HepG2 (cell line): Measurements from ENCODE around the gene CASTOR1. TPM values are rescaled to one million over a fixed set of nuclear protein-coding genes. Genes with fewer than 3 reads are reported as not detected.

Experiments used
- CREB1 ChIP-seq, 2 experiments: fragments of 450-650 bp in 1 of 2; IDR thresholded peaks; 2 replicates each; pipeline ENCODE4 v1.6.1; 2016 to 2017; ENCODE audit warnings: control low read depth in 1 of 2, mild to moderate bottlenecking in 1 of 2, missing compliant biosample characterization in 1 of 2, missing genetic modification characterization in 1 of 2
- HNRNPL ChIP-seq: fragments of 200-400 bp; formaldehyde crosslinking; IDR thresholded peaks from 2 replicates; pipeline ENCODE4 v1.6.1; 2017; ENCODE audit warnings: mild to moderate bottlenecking, low read depth, low read length
- KDM1A ChIP-seq: IDR thresholded peaks from 2 replicates; pipeline ENCODE4 v1.6.1; 2016; ENCODE audit warnings: missing compliant biosample characterization
- NR3C1 ChIP-seq: sonication (generic); formaldehyde crosslinking; IDR thresholded peaks from 2 replicates; pipeline ENCODE4 v1.4.0; 2020; ENCODE audit warnings: missing genetic modification reagents
- SIX1 ChIP-seq: sonication (generic); formaldehyde crosslinking; IDR thresholded peaks from 2 replicates; pipeline ENCODE4 v1.4.0; 2020; ENCODE audit warnings: missing genetic modification reagents, borderline replicate concordance
- SP4 ChIP-seq: sonication (generic); formaldehyde crosslinking; IDR thresholded peaks from 2 replicates; pipeline ENCODE4 v1.8.1; 2023; ENCODE audit warnings: mild to moderate bottlenecking, missing genetic modification reagents
- ZNF207 ChIP-seq: fragments of 450-650 bp; IDR thresholded peaks from 2 replicates; pipeline ENCODE4 v1.6.1; 2016; ENCODE audit warnings: antibody characterized with exemption, borderline replicate concordance
- ZNF674 ChIP-seq: sonication (generic); formaldehyde crosslinking; IDR thresholded peaks from 2 replicates; pipeline ENCODE4 v1.5.0; 2020; ENCODE audit warnings: low read depth, mild to moderate bottlenecking, missing genetic modification reagents
- ZNF790 ChIP-seq: sonication (generic); formaldehyde crosslinking; IDR thresholded peaks from 2 replicates; pipeline ENCODE4 v1.8.0; 2022; ENCODE audit warnings: missing genetic modification reagents, mild to moderate bottlenecking, borderline replicate concordance
- polyA plus RNA-seq, 8 experiments: library from polyadenylated mRNA; depleted of rRNA in 3 of 8; stranded (reverse) in 7 of 8; unstranded in 1 of 8; fragments of >200 nt; fragmentation: Illumina TruSeq in 4 of 8; extraction: Trizol in 4 of 8; gene quantifications; 2 replicates each; pipeline versions ENCODE4 v1.2.1 to v1.2.3, GENCODE V29; 2011 to 2016; ENCODE audit warnings: low read depth in 4 of 8, missing spikeins in 1 of 8, mixed read lengths in 1 of 8; ENCODE audit not compliant: insufficient read depth in 1 of 8
- total RNA-seq, 5 experiments: library from RNA; depleted of rRNA; stranded (reverse); fragments of >200 nt; fragmentation: Illumina TruSeq; extraction: Trizol; gene quantifications; 2 replicates each; pipeline ENCODE4 v1.2.3, GENCODE V29; 2016; ENCODE audit warnings: low read depth in 1 of 5
- TF ChIP-seq, protein P1 (sequence below): sonication (generic); formaldehyde crosslinking; conservative IDR thresholded peaks from 2 replicates; pipeline ENCODE4 v1.4.0; 2020; ENCODE audit warnings: missing genetic modification reagents
- TF ChIP-seq, protein P2 (sequence below): sonication (generic); formaldehyde crosslinking; IDR thresholded peaks from 2 replicates; pipeline ENCODE4 v1.4.0; 2020; ENCODE audit warnings: missing genetic modification reagents
- TF ChIP-seq, protein P3 (sequence below): sonication (generic); formaldehyde crosslinking; IDR thresholded peaks from 2 replicates; pipeline ENCODE4 v1.5.1; 2020; ENCODE audit warnings: missing genetic modification reagents, mild to moderate bottlenecking, borderline replicate concordance
- TF ChIP-seq, protein P4 (sequence below): sonication (generic); formaldehyde crosslinking; IDR thresholded peaks from 2 replicates; pipeline ENCODE4 v1.4.0; 2020; ENCODE audit warnings: missing genetic modification reagents, mild to moderate bottlenecking, borderline replicate concordance

The CASTOR1 gene
- total and polyA plus RNA-seq, 2 of the 13 experiments (the other 11 are each of a cell fraction or from before 2014, with no cell fraction given), result 2.6 to 4.4 TPM

DNA sequence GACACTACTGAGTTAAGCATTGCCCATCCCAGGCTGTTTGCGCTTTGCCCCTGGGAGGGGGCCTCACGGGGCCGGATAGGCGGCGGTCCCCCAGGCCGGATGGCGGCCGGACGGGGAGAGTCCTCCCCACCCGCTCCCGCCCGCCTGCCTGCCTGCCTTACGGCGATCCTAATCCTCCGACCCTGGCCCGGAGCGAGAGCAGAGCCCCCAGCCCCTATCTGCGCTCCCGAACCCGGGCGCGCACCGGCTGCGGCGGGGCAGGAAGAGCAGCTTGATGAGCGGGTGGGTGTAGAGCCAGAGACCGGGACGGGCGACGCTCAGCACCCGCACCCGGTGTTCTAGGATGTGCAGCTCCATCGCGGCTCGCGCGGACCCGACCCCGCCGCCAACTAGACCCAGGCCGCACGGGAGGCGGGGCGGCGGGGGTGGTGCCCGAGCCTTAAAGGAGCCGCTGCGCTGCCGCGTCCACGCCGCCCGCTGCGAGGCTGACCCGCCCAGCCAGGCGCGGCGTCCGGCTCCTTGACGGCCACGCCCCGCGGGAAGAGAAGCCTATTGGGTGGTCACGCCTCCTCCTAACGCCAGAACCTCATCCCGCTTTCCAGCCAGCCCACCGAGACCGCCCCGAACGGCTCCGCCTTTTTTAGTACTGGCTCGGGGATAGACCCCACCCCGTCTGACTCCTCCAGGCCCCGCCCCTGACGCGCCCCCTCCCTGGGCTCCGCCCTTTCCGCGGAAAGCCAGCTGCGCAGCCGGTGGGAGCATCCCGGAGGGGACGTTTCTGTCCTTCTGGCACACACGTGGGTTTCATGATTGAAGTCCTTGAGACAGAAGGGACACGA is at the start of gene CASTOR1 (continued):
- TF ChIP-seq, protein P1, sequence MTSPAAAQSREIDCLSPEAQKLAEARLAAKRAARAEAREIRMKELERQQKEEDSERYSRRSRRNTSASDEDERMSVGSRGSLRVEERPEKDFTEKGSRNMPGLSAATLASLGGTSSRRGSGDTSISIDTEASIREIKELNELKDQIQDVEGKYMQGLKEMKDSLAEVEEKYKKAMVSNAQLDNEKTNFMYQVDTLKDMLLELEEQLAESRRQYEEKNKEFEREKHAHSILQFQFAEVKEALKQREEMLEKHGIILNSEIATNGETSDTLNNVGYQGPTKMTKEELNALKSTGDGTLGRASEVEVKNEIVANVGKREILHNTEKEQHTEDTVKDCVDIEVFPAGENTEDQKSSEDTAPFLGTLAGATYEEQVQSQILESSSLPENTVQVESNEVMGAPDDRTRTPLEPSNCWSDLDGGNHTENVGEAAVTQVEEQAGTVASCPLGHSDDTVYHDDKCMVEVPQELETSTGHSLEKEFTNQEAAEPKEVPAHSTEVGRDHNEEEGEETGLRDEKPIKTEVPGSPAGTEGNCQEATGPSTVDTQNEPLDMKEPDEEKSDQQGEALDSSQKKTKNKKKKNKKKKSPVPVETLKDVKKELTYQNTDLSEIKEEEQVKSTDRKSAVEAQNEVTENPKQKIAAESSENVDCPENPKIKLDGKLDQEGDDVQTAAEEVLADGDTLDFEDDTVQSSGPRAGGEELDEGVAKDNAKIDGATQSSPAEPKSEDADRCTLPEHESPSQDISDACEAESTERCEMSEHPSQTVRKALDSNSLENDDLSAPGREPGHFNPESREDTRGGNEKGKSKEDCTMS (CRISPR knock-in tag), result no peak
- TF ChIP-seq CREB1 (IDR thresholded peaks at IDR 0.05) (0 out of 2 replicates have a peak, but pooled peaks have one; percentile 16), CREB1 (CRISPR knock-in tag; IDR thresholded peaks at IDR 0.05) (no peak), SP4 (CRISPR knock-in tag) (peak; percentile 92), ZNF674 (CRISPR knock-in tag) (no peak), KDM1A (no peak), SIX1 (CRISPR knock-in tag) (no peak), ZNF207 (no peak), HNRNPL (no peak), ZNF790 (no peak), NR3C1 (CRISPR knock-in tag) (no peak)
- TF ChIP-seq, protein P2, sequence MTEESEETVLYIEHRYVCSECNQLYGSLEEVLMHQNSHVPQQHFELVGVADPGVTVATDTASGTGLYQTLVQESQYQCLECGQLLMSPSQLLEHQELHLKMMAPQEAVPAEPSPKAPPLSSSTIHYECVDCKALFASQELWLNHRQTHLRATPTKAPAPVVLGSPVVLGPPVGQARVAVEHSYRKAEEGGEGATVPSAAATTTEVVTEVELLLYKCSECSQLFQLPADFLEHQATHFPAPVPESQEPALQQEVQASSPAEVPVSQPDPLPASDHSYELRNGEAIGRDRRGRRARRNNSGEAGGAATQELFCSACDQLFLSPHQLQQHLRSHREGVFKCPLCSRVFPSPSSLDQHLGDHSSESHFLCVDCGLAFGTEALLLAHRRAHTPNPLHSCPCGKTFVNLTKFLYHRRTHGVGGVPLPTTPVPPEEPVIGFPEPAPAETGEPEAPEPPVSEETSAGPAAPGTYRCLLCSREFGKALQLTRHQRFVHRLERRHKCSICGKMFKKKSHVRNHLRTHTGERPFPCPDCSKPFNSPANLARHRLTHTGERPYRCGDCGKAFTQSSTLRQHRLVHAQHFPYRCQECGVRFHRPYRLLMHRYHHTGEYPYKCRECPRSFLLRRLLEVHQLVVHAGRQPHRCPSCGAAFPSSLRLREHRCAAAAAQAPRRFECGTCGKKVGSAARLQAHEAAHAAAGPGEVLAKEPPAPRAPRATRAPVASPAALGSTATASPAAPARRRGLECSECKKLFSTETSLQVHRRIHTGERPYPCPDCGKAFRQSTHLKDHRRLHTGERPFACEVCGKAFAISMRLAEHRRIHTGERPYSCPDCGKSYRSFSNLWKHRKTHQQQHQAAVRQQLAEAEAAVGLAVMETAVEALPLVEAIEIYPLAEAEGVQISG (CRISPR knock-in tag), result peak; percentile 3; the same call in 1 of the 2 replicates
- TF ChIP-seq, protein P3, sequence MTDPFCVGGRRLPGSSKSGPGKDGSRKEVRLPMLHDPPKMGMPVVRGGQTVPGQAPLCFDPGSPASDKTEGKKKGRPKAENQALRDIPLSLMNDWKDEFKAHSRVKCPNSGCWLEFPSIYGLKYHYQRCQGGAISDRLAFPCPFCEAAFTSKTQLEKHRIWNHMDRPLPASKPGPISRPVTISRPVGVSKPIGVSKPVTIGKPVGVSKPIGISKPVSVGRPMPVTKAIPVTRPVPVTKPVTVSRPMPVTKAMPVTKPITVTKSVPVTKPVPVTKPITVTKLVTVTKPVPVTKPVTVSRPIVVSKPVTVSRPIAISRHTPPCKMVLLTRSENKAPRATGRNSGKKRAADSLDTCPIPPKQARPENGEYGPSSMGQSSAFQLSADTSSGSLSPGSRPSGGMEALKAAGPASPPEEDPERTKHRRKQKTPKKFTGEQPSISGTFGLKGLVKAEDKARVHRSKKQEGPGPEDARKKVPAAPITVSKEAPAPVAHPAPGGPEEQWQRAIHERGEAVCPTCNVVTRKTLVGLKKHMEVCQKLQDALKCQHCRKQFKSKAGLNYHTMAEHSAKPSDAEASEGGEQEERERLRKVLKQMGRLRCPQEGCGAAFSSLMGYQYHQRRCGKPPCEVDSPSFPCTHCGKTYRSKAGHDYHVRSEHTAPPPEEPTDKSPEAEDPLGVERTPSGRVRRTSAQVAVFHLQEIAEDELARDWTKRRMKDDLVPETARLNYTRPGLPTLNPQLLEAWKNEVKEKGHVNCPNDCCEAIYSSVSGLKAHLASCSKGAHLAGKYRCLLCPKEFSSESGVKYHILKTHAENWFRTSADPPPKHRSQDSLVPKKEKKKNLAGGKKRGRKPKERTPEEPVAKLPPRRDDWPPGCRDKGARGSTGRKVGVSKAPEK (CRISPR knock-in tag), result no peak
- TF ChIP-seq, protein P4, sequence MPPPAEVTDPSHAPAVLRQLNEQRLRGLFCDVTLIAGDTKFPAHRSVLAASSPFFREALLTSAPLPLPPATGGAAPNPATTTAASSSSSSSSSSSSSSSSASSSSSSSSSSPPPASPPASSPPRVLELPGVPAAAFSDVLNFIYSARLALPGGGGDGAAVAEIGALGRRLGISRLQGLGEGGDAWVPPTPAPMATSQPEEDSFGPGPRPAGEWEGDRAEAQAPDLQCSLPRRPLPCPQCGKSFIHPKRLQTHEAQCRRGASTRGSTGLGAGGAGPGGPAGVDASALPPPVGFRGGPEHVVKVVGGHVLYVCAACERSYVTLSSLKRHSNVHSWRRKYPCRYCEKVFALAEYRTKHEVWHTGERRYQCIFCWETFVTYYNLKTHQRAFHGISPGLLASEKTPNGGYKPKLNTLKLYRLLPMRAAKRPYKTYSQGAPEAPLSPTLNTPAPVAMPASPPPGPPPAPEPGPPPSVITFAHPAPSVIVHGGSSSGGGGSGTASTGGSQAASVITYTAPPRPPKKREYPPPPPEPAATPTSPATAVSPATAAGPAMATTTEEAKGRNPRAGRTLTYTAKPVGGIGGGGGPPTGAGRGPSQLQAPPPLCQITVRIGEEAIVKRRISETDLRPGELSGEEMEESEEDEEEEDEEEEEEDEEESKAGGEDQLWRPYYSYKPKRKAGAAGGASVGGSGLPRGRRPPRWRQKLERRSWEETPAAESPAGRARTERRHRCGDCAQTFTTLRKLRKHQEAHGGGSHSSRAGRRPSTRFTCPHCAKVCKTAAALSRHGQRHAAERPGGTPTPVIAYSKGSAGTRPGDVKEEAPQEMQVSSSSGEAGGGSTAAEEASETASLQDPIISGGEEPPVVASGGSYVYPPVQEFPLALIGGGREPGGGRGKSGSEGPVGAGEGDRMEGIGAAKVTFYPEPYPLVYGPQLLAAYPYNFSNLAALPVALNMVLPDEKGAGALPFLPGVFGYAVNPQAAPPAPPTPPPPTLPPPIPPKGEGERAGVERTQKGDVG (CRISPR knock-in tag), result no peak
